OCI-LY1 (cell line): ENCODE results near the gene WNT7B.

ENCODE experiments used
- H2AFZ ChIP-seq: fragments of 200-600 bp; sonication (generic), shearing (Covaris generic); 2 replicates; pipeline ENCODE4 v1.6.0; 2014; ENCODE audit warnings: antibody characterized with exemption, mild to moderate bottlenecking, low read length
- H3F3A ChIP-seq: fragments of 200-600 bp; sonication (generic), shearing (Covaris generic); 2 replicates; pipeline ENCODE4 v1.6.0; 2014; ENCODE audit warnings: mild to moderate bottlenecking, antibody characterized with exemption, low read length, moderate library complexity; ENCODE audit not compliant: insufficient read depth
- H3K27ac ChIP-seq: fragments of 200-600 bp; sonication (generic); 2 replicates; pipeline ENCODE4 v1.5.1; 2014; ENCODE audit warnings: low read length, mixed run types, mild to moderate bottlenecking, low read depth; ENCODE audit not compliant: poor library complexity, severe bottlenecking
- H3K27me3 ChIP-seq: fragments of 200-600 bp; sonication (generic); 2 replicates; pipeline ENCODE4 v1.6.0; 2014; ENCODE audit warnings: antibody characterized with exemption, mild to moderate bottlenecking, low read length, moderate library complexity; ENCODE audit not compliant: insufficient read depth
- H3K36me3 ChIP-seq: fragments of 200-600 bp; sonication (generic); 2 replicates; pipeline ENCODE4 v1.6.1; 2014; ENCODE audit warnings: mild to moderate bottlenecking, antibody characterized with exemption, low read length, moderate library complexity, mixed read lengths; ENCODE audit not compliant: insufficient read depth
- H3K4me1 ChIP-seq: fragments of 200-600 bp; sonication (generic); 2 replicates; pipeline ENCODE4 v1.5.1; 2014; ENCODE audit warnings: mild to moderate bottlenecking, low read length, moderate library complexity; ENCODE audit not compliant: insufficient read depth, severe bottlenecking
- H3K4me2 ChIP-seq: fragments of 200-600 bp; sonication (generic), shearing (Covaris generic); 2 replicates; pipeline ENCODE4 v1.6.1; 2014; ENCODE audit warnings: low read length
- H3K4me3 ChIP-seq: fragments of 200-600 bp; sonication (generic); 2 replicates; pipeline ENCODE4 v1.5.1; 2014; ENCODE audit warnings: low read length, low read depth, mild to moderate bottlenecking, mixed read lengths; ENCODE audit not compliant: poor library complexity, severe bottlenecking
- H3K79me2 ChIP-seq: fragments of 200-600 bp; shearing (Covaris generic); 2 replicates; pipeline ENCODE4 v1.6.1; 2016; ENCODE audit warnings: mixed run types, low read length, mixed read lengths; ENCODE audit not compliant: insufficient read depth
- H3K9ac ChIP-seq: fragments of 200-600 bp; sonication (generic), shearing (Covaris generic); 2 replicates; pipeline ENCODE4 v1.6.1; 2014; ENCODE audit warnings: mild to moderate bottlenecking, low read length, mixed read lengths
- H3K9me2 ChIP-seq: fragments of 200-600 bp; sonication (generic), shearing (Covaris generic); 2 replicates; pipeline ENCODE4 v1.6.1; 2014; ENCODE audit warnings: low read depth, mild to moderate bottlenecking, low read length, mixed read lengths
- H3K9me3 ChIP-seq: fragments of 200-600 bp; shearing (Covaris generic); 2 replicates; pipeline ENCODE4 v1.6.1; 2014; ENCODE audit warnings: low read length, mixed read lengths
- H4K20me1 ChIP-seq: fragments of 200-600 bp; sonication (generic), shearing (Covaris generic); 2 replicates; pipeline ENCODE4 v1.6.0; 2016; ENCODE audit warnings: mild to moderate bottlenecking, low read length; ENCODE audit not compliant: insufficient read depth
- CTCF ChIP-seq: fragments of 200-600 bp; sonication (generic), shearing (Covaris generic); IDR thresholded peaks from 2 replicates; pipeline ENCODE4 v1.5.1; 2017; ENCODE audit warnings: mild to moderate bottlenecking, antibody characterized with exemption, low read length, moderate library complexity, mixed read lengths
- EZH2 ChIP-seq: fragments of 200-600 bp; sonication (generic), shearing (Covaris generic); IDR thresholded peaks from 2 replicates; pipeline ENCODE4 v1.8.0; 2017; ENCODE audit warnings: borderline replicate concordance, mixed run types, mild to moderate bottlenecking, antibody characterized with exemption, low read length, moderate library complexity, mixed read lengths

Gene WNT7B

GRCh38 chr22:46008291-46008690 lies 31.3 kb upstream of the WNT7B start:
- Histone ChIP-seq H3K9me2 (no peaks in the 10 kb centered on the region), H3K27ac (no peak overlapping the region), H3K4me3 (no peak overlapping the region), H2AFZ (no peak overlapping the region), H3F3A (no peaks in the 10 kb centered on the region), H3K4me1 (peaks cover 13% of the 10 kb centered on the region), H3K79me2 (no peaks in the 10 kb centered on the region), H4K20me1 (no peaks in the 10 kb centered on the region), H3K36me3 (no peaks in the 10 kb centered on the region; the same call in 1 of the 2 replicates), H3K9ac (no peak overlapping the region), H3K27me3 (peaks cover 6% of the 10 kb centered on the region; the same call in 1 of the 2 replicates), H3K4me2 (no peak overlapping the region), H3K9me3 (no peaks in the 10 kb centered on the region)
- no peak for TF ChIP-seq CTCF
- TF ChIP-seq EZH2: no peak

GRCh38 chr22:46007848-46008261 lies 30.9 kb upstream of the WNT7B start:
- no peak overlapping the region for H3K27ac ChIP-seq
- no peak overlapping the region for H2AFZ ChIP-seq
- no peaks in the 10 kb centered on the region for H4K20me1 ChIP-seq
- H3K79me2 ChIP-seq: no peaks in the 10 kb centered on the region
- H3K36me3 ChIP-seq: no peaks in the 10 kb centered on the region; the same call in 1 of the 2 replicates
- no peak overlapping the region for H3K4me2 ChIP-seq
- peaks cover 6% of the 10 kb centered on the region; the same call in 1 of the 2 replicates for H3K27me3 ChIP-seq
- TF ChIP-seq CTCF: no peak
- TF ChIP-seq EZH2: no peak
- peaks cover 9% of the 10 kb centered on the region for H3K4me1 ChIP-seq
- H3K4me3 ChIP-seq: no peak overlapping the region
- H3K9ac ChIP-seq: no peak overlapping the region
- H3K9me3 ChIP-seq: no peaks in the 10 kb centered on the region
- no peaks in the 10 kb centered on the region for H3K9me2 ChIP-seq
- H3F3A ChIP-seq: no peaks in the 10 kb centered on the region

DNA sequence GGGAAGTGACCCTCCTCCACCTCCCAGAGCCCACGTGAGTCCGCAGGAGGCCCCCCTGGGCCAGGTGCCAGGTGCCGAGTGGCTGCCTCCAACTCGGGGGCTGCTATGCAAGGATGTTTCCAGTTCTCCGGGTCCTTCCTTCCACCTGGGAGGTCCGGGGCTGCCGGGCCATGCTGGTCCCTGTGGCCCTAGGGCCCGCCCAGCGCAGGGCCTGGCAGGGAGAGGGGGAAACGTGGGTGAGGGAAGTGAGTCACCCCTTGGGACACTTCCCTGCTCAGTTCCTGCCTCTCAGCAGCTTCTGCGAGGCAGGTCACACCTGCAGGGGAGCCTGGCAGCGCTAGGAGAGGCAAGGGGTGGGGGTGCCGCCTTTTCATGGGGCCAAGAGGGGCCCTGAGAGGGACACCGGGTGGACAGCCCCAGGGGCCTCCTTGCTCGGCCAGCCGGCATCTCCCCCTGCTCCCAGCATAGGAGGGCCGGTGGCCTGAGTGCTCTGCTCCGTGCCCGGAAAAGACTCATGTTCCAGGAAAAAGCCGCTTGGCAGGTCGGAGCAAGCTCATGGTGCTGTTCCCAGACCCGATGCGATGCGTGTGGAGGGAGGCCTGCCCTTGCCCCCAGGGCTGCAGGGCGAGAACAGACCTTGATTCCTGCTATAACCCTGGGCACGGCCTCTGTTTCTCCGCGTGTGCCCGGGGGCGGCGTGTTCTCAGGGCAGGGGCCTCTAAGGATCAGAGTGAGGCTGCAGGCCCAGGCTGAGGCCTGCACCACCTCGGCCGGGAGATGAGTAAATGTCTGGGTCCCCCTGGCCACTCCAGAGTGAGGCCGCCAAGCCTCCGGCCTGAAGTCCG lies 30.3 kb upstream of the WNT7B start:
- TF ChIP-seq CTCF (no peak), EZH2 (no peak)
- no peaks in the 10 kb centered on the region for H3K9me3 ChIP-seq
- no peaks in the 10 kb centered on the region for H3K79me2 ChIP-seq
- H3K27ac ChIP-seq: no peak overlapping the region
- no peaks in the 10 kb centered on the region for H3F3A ChIP-seq
- H3K9ac ChIP-seq: no peak overlapping the region
- no peak overlapping the region for H3K4me2 ChIP-seq
- H4K20me1 ChIP-seq: no peaks in the 10 kb centered on the region
- no peak overlapping the region for H3K4me3 ChIP-seq
- H3K4me1 ChIP-seq: peaks cover 9% of the 10 kb centered on the region
- H3K36me3 ChIP-seq: no peaks in the 10 kb centered on the region; the same call in 1 of the 2 replicates
- no peaks in the 10 kb centered on the region for H3K9me2 ChIP-seq
- H2AFZ ChIP-seq: no peak overlapping the region
- H3K27me3 ChIP-seq: peaks cover 6% of the 10 kb centered on the region; the same call in 1 of the 2 replicates
